ENCODE data around the gene RPS16. TPM values are rescaled to one million over a fixed set of nuclear protein-coding genes. Genes with fewer than 3 reads are reported as not detected.

The RPS16 gene
- total and polyA plus RNA-seq, 2 of the 13 experiments (the other 11 are each of a cell fraction or from before 2014, with no cell fraction given), result 488 to 2,583 TPM

DNA sequence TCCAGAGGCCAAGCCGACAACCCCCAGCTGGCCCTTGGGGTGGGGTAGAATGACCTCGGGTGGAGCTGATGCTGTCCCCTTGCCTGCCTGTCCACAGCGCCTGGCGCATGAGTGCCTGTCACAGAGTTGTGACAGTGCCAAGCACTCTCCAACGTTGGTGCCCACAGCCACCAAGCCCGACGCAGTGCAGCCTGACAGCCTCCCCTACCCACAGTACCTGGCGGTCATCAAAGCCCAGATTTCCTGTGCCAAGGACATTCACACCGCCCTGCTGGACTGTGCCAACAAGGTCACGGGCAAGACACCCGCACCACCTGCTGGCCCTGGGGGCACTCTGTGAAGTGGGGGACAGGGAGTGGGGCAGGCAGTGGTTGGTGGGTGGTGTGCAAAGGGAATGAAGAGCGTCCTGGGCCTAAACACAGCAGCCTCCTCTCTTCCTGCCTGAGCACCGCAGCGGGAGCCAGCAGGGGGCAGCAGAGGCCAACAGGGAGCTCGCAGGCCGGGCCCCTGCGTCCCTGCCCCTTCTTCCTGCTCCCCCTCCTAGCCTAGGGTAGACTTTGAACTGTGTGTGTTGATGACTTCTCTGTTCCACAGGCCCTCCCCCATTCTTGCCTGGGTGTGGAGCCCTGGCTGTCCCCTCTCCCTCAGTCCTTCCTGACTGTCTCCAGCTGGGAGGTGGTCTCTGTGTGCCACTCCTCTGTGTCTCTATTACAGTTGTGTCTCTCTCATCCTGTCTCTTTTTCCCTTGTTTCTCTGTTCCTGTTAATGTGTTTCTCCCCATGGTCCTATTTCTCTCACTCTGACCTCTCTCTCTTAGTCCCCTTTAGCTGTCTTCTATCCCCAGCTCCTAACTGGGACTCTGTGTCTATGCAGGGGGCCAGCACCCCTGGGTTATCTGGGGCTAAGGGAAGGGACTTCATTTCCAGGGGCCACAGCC, 38.1 kb downstream of the RPS16 start (continued):
- TF ChIP-seq ZSCAN25 (CRISPR knock-in tag; IDR thresholded peaks at IDR 0.05), result peak; percentile 98
- TF ChIP-seq, protein P1, sequence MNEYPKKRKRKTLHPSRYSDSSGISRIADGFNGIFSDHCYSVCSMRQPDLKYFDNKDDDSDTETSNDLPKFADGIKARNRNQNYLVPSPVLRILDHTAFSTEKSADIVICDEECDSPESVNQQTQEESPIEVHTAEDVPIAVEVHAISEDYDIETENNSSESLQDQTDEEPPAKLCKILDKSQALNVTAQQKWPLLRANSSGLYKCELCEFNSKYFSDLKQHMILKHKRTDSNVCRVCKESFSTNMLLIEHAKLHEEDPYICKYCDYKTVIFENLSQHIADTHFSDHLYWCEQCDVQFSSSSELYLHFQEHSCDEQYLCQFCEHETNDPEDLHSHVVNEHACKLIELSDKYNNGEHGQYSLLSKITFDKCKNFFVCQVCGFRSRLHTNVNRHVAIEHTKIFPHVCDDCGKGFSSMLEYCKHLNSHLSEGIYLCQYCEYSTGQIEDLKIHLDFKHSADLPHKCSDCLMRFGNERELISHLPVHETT (CRISPR knock-in tag; conservative IDR thresholded peaks at IDR 0.05), result 0 out of 2 replicates have a peak, but pooled peaks have one; percentile 19
- no peak for TF ChIP-seq HHEX (CRISPR knock-in tag; IDR thresholded peaks at IDR 0.05)
- no peak for TF ChIP-seq SCMH1 (CRISPR knock-in tag; IDR thresholded peaks at IDR 0.05; ENCODE audit: borderline replicate concordance)
- peak; percentile 91; the same call in 1 of the 2 replicates for TF ChIP-seq ZNF501 (CRISPR knock-in tag; IDR thresholded peaks at IDR 0.05)
- TF ChIP-seq TEAD2 (CRISPR knock-in tag; IDR thresholded peaks at IDR 0.05), result no peak
- TF ChIP-seq ZNF816 (CRISPR knock-in tag; IDR thresholded peaks at IDR 0.05; ENCODE audit: borderline replicate concordance), result no peak
- TF ChIP-seq, protein P2, sequence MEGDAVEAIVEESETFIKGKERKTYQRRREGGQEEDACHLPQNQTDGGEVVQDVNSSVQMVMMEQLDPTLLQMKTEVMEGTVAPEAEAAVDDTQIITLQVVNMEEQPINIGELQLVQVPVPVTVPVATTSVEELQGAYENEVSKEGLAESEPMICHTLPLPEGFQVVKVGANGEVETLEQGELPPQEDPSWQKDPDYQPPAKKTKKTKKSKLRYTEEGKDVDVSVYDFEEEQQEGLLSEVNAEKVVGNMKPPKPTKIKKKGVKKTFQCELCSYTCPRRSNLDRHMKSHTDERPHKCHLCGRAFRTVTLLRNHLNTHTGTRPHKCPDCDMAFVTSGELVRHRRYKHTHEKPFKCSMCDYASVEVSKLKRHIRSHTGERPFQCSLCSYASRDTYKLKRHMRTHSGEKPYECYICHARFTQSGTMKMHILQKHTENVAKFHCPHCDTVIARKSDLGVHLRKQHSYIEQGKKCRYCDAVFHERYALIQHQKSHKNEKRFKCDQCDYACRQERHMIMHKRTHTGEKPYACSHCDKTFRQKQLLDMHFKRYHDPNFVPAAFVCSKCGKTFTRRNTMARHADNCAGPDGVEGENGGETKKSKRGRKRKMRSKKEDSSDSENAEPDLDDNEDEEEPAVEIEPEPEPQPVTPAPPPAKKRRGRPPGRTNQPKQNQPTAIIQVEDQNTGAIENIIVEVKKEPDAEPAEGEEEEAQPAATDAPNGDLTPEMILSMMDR (CRISPR knock-in tag; IDR thresholded peaks at IDR 0.05), result peak; percentile 100
- no peak for TF ChIP-seq NR3C1 (CRISPR knock-in tag; IDR thresholded peaks at IDR 0.05)
- TF ChIP-seq ZNF878 (CRISPR knock-in tag; IDR thresholded peaks at IDR 0.05), result no peak
- no peak for TF ChIP-seq ZNF616 (CRISPR knock-in tag; IDR thresholded peaks at IDR 0.05; ENCODE audit: low read depth)
- TF ChIP-seq, protein P3, sequence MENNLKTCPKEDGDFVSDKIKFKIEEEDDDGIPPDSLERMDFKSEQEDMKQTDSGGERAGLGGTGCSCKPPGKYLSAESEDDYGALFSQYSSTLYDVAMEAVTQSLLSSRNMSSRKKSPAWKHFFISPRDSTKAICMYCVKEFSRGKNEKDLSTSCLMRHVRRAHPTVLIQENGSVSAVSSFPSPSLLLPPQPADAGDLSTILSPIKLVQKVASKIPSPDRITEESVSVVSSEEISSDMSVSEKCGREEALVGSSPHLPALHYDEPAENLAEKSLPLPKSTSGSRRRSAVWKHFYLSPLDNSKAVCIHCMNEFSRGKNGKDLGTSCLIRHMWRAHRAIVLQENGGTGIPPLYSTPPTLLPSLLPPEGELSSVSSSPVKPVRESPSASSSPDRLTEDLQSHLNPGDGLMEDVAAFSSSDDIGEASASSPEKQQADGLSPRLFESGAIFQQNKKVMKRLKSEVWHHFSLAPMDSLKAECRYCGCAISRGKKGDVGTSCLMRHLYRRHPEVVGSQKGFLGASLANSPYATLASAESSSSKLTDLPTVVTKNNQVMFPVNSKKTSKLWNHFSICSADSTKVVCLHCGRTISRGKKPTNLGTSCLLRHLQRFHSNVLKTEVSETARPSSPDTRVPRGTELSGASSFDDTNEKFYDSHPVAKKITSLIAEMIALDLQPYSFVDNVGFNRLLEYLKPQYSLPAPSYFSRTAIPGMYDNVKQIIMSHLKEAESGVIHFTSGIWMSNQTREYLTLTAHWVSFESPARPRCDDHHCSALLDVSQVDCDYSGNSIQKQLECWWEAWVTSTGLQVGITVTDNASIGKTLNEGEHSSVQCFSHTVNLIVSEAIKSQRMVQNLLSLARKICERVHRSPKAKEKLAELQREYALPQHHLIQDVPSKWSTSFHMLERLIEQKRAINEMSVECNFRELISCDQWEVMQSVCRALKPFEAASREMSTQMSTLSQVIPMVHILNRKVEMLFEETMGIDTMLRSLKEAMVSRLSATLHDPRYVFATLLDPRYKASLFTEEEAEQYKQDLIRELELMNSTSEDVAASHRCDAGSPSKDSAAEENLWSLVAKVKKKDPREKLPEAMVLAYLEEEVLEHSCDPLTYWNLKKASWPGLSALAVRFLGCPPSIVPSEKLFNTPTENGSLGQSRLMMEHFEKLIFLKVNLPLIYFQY (CRISPR knock-in tag; IDR thresholded peaks at IDR 0.05; ENCODE audit: borderline replicate concordance), result no peak; the same call in 1 of the 2 replicates
- TF ChIP-seq, protein P4, sequence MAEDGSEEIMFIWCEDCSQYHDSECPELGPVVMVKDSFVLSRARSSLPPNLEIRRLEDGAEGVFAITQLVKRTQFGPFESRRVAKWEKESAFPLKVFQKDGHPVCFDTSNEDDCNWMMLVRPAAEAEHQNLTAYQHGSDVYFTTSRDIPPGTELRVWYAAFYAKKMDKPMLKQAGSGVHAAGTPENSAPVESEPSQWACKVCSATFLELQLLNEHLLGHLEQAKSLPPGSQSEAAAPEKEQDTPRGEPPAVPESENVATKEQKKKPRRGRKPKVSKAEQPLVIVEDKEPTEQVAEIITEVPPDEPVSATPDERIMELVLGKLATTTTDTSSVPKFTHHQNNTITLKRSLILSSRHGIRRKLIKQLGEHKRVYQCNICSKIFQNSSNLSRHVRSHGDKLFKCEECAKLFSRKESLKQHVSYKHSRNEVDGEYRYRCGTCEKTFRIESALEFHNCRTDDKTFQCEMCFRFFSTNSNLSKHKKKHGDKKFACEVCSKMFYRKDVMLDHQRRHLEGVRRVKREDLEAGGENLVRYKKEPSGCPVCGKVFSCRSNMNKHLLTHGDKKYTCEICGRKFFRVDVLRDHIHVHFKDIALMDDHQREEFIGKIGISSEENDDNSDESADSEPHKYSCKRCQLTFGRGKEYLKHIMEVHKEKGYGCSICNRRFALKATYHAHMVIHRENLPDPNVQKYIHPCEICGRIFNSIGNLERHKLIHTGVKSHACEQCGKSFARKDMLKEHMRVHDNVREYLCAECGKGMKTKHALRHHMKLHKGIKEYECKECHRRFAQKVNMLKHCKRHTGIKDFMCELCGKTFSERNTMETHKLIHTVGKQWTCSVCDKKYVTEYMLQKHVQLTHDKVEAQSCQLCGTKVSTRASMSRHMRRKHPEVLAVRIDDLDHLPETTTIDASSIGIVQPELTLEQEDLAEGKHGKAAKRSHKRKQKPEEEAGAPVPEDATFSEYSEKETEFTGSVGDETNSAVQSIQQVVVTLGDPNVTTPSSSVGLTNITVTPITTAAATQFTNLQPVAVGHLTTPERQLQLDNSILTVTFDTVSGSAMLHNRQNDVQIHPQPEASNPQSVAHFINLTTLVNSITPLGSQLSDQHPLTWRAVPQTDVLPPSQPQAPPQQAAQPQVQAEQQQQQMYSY (CRISPR knock-in tag; IDR thresholded peaks at IDR 0.05), result no peak
- TF ChIP-seq, protein P5, sequence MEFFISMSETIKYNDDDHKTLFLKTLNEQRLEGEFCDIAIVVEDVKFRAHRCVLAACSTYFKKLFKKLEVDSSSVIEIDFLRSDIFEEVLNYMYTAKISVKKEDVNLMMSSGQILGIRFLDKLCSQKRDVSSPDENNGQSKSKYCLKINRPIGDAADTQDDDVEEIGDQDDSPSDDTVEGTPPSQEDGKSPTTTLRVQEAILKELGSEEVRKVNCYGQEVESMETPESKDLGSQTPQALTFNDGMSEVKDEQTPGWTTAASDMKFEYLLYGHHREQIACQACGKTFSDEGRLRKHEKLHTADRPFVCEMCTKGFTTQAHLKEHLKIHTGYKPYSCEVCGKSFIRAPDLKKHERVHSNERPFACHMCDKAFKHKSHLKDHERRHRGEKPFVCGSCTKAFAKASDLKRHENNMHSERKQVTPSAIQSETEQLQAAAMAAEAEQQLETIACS (CRISPR knock-in tag; IDR thresholded peaks at IDR 0.05), result peak; percentile 48; the same call in 1 of the 2 replicates
- TF ChIP-seq ZNF124 (CRISPR knock-in tag; IDR thresholded peaks at IDR 0.05), result peak; percentile 74; the same call in 1 of the 2 replicates

Data from HepG2 (cell line).